Hepatocyte (in vitro differentiated cells): ENCODE data around the gene OCA2. TPM values are rescaled to one million over a fixed set of nuclear protein-coding genes. Genes with fewer than 3 reads are reported as not detected.

Source experiments
- DNase-seq: peaks from one replicate; pipeline ENCODE4 v3.0.0-alpha.2; 2016; ENCODE audit warnings: low spot score
- H2AFZ ChIP-seq: fragments of 200-600 bp; sonication (generic); 2 replicates; pipeline ENCODE4 v1.6.0; 2016; ENCODE audit warnings: antibody characterized with exemption, mild to moderate bottlenecking
- H3K27ac ChIP-seq: fragments of 200-600 bp; sonication (generic); 2 replicates; pipeline ENCODE4 v1.5.1; 2016; ENCODE audit warnings: mild to moderate bottlenecking
- H3K27me3 ChIP-seq: fragments of 200-600 bp; sonication (generic); 2 replicates; pipeline ENCODE4 v1.6.1; 2016
- H3K36me3 ChIP-seq: fragments of 200-600 bp; sonication (generic); replicated peaks from 2 replicates; pipeline ENCODE4 v1.5.1; 2016; ENCODE audit warnings: low read depth; ENCODE audit not compliant: insufficient read depth
- H3K4me1 ChIP-seq: fragments of 200-600 bp; sonication (generic); 2 replicates; pipeline ENCODE4 v1.5.1; 2016; ENCODE audit warnings: mild to moderate bottlenecking, moderate library complexity; ENCODE audit not compliant: insufficient read depth
- H3K4me2 ChIP-seq: fragments of 200-600 bp; sonication (generic); 2 replicates; pipeline ENCODE4 v1.6.0; 2016
- H3K4me3 ChIP-seq: fragments of 200-600 bp; sonication (generic); 2 replicates; pipeline ENCODE4 v1.5.1; 2016; ENCODE audit warnings: mild to moderate bottlenecking
- H3K79me2 ChIP-seq: fragments of 200-600 bp; sonication (generic); 2 replicates; pipeline ENCODE4 v1.6.0; 2017; ENCODE audit warnings: mild to moderate bottlenecking
- H3K9me2 ChIP-seq: fragments of 200-600 bp; sonication (generic); replicated peaks from 2 replicates; pipeline ENCODE4 v1.6.0; 2017; ENCODE audit warnings: mild to moderate bottlenecking; ENCODE audit not compliant: insufficient read depth
- H3K9me3 ChIP-seq: fragments of 200-600 bp; sonication (generic); 2 replicates; pipeline ENCODE4 v1.5.1; 2016; ENCODE audit warnings: low read depth, mild to moderate bottlenecking
- H4K20me1 ChIP-seq: fragments of 200-600 bp; sonication (generic); 2 replicates; pipeline ENCODE4 v1.6.0; 2016; ENCODE audit warnings: mild to moderate bottlenecking; ENCODE audit not compliant: insufficient read depth, poor library complexity, severe bottlenecking
- EZH2 ChIP-seq: fragments of 200-600 bp; sonication (generic); IDR thresholded peaks from 2 replicates; pipeline ENCODE4 v1.6.1; 2016; ENCODE audit warnings: antibody characterized with exemption, mild to moderate bottlenecking, borderline replicate concordance
- EZH2phosphoT487 ChIP-seq: fragments of 200-600 bp; sonication (generic); IDR thresholded peaks from one replicate; pipeline ENCODE4 v1.6.1; 2018; ENCODE audit warnings: antibody characterized with exemption, mild to moderate bottlenecking, low read depth, moderate library complexity; ENCODE audit not compliant: unreplicated experiment, severe bottlenecking
- WGBS: methylation state at CpG from one replicate; pipeline ENCODE4 v1.1.6; 2016; ENCODE audit warnings: low lambda C conversion rate; ENCODE audit errors: missing lambda C conversion rate; 5-methylcytosine and 5-hydroxymethylcytosine counted together
- polyA plus RNA-seq: library from polyadenylated mRNA; unstranded; fragments of >200 nt; fragmentation: Nextera tagmentation; extraction: Ambion mirVana; gene quantifications from 2 replicates; pipeline ENCODE4 v1.2.1, GENCODE V29; 2016
- total RNA-seq: library from RNA; depleted of rRNA; stranded (reverse); fragments of >200 nt; gene quantifications from 2 replicates; pipeline ENCODE4 v1.2.3, GENCODE V29; 2014
- TF ChIP-seq, protein P1 (sequence below): fragments of 200-600 bp; sonication (generic); IDR thresholded peaks from 2 replicates; pipeline ENCODE4 v1.5.1; 2016; ENCODE audit warnings: antibody characterized with exemption, mild to moderate bottlenecking; ENCODE audit not compliant: poor library complexity

OCA2 gene
- total and polyA plus RNA-seq, 2 experiments from 2014 or later: 25.1 to 27.7 TPM

- Histone ChIP-seq H3K4me2 (no peak overlapping the region), H3K36me3 (no peaks in the 10 kb centered on the region), H3K27ac (no peak overlapping the region), H3K9me2 (no peaks in the 10 kb centered on the region), H3K4me1 (peaks cover 4% of the 10 kb centered on the region), H3K27me3 (no peaks in the 10 kb centered on the region), H3K4me3 (no peak overlapping the region), H4K20me1 (no peaks in the 10 kb centered on the region), H3K79me2 (no peaks in the 10 kb centered on the region), H3K9me3 (no peaks in the 10 kb centered on the region), H2AFZ (no peak overlapping the region)
- DNase-seq: no peak
- TF ChIP-seq, protein P1, sequence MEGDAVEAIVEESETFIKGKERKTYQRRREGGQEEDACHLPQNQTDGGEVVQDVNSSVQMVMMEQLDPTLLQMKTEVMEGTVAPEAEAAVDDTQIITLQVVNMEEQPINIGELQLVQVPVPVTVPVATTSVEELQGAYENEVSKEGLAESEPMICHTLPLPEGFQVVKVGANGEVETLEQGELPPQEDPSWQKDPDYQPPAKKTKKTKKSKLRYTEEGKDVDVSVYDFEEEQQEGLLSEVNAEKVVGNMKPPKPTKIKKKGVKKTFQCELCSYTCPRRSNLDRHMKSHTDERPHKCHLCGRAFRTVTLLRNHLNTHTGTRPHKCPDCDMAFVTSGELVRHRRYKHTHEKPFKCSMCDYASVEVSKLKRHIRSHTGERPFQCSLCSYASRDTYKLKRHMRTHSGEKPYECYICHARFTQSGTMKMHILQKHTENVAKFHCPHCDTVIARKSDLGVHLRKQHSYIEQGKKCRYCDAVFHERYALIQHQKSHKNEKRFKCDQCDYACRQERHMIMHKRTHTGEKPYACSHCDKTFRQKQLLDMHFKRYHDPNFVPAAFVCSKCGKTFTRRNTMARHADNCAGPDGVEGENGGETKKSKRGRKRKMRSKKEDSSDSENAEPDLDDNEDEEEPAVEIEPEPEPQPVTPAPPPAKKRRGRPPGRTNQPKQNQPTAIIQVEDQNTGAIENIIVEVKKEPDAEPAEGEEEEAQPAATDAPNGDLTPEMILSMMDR: no peak
- TF ChIP-seq EZH2 (no peak), EZH2phosphoT487 (no peak)
- over 99% methylated on average over 7 of the region's 7 CpGs for WGBS
These were observed 73.7 kb downstream of the OCA2 start for GRCh38 chr15:28025413-28025812.

- Histone ChIP-seq H3K9me3 (no peaks in the 10 kb centered on the region), H3K4me3 (no peak overlapping the region), H2AFZ (no peak overlapping the region), H4K20me1 (no peaks in the 10 kb centered on the region), H3K4me2 (no peak overlapping the region), H3K4me1 (peaks cover 4% of the 10 kb centered on the region), H3K9me2 (no peaks in the 10 kb centered on the region), H3K36me3 (no peaks in the 10 kb centered on the region), H3K27me3 (no peaks in the 10 kb centered on the region), H3K79me2 (no peaks in the 10 kb centered on the region), H3K27ac (no peak overlapping the region)
- WGBS: 94% methylated on average over 1 of the region's 1 CpG
- TF ChIP-seq EZH2 (no peak), EZH2phosphoT487 (no peak)
- TF ChIP-seq, protein P1: no peak
- no peak for DNase-seq
These were observed 74.2 kb downstream of the OCA2 start for GRCh38 chr15:28024889-28025250.

DNA sequence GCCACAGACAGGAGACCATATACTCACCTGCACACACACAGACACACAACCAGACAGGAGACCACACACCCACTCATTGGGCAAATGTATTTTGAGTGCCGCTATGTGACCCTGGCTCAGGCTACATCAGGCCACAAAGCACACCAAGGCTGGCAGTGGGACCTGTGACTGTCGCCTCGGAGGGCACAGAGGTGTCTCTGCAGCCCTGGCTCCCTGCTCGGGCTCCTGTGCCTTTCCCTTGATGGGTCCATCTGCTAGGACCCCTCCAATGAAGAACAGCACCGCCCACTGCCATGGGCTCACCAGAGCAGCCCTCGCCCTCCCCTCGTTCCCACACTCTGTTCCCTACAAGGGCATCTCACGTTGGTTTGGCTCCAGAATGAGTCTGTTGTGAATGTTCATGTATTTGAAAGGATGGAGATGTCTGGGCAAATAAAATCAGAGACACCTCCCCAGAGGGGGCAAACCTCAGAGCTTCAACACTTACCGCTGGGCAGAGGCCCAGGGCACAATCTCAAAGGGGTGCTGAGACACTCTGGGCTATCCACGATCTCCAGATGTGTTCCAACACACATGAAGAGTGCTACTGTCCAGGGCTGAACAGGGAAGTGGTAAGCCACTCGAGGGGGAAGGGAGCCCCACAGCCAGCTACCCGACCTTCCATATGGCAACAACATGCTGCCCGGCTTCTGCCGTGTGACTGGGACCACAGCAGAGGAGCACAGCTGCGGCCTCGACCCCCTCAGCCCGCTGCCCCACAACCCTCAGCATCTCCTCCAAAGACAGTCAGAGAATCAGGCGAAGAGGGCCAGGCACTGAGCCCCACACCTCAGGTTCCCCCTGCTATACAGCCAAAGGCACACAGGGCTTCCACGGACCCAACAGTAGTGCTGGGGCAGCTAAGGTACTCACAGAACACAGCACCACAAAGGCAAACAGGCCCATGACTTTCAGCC, 74.9 kb downstream of the OCA2 start:
- no peak overlapping the region for H3K4me3 ChIP-seq
- 90% methylated on average over 19 of the region's 19 CpGs for WGBS
- no peak for DNase-seq

More for the DNA sequence above, 74.9 kb downstream of the OCA2 start:
- Histone ChIP-seq H3K79me2 (no peaks in the 10 kb centered on the region), H3K27ac (no peak overlapping the region), H4K20me1 (no peaks in the 10 kb centered on the region), H3K36me3 (no peaks in the 10 kb centered on the region), H3K4me2 (no peak overlapping the region), H3K4me1 (peaks cover 4% of the 10 kb centered on the region), H3K27me3 (no peaks in the 10 kb centered on the region), H3K9me3 (no peaks in the 10 kb centered on the region), H2AFZ (no peak overlapping the region), H3K9me2 (no peaks in the 10 kb centered on the region)
- no peak for TF ChIP-seq EZH2
- TF ChIP-seq EZH2phosphoT487: no peak
- TF ChIP-seq, protein P1: no peak
